ENCODE data around the gene KIAA2012. TPM values are rescaled to one million over a fixed set of nuclear protein-coding genes. Genes with fewer than 3 reads are reported as not detected.

KIAA2012 gene
- total and polyA plus RNA-seq, 8 donors, result 0.04 to 0.09 TPM; not detected in 6

DNA sequence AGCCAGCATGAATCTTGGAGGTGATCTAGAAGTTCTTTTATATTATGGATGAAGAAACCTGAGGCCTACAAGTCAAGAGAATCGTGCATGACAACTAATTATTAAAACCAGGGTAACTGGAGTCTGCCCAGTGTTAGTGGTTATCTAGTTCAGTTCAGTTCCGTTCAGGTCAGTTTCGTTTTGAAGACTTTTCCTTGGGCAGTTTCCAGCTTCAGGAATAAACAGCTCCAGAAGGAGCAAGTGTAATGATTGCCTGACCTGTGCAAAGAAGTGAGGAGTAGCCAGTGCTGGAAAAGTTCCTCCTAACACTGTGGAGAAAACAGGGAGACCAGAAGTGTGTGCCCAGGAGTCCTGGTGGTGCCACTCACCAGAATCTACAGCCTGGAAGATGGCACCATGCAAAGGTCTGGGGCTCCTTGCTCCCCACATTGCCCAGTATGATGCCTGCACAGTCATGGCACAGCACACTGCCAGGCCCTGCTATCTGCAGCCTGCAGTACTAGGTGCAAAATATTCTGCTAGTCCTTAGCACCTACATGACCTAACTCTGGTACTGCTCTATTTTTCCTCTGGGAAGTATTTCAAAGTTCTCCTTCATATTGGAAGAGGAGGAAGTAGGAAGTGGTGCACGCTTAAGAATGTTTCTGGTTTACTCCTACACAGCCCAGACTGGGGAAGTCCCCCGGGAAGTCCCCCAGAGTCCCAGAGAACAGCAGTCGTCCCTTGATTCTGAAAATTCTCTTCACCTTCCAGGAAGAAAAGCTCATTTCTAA, 99.6 kb downstream of the KIAA2012 start:
- Histone ChIP-seq H3K27me3 (peaks cover 0 to 4% (median 0%) of the 10 kb centered on the region in 4 donors), H3K9me3 (no peaks in the 10 kb centered on the region), H3K4me1 (peaks cover 0 to 3% (median 0%) of the 10 kb centered on the region in 3 donors), H3K27ac (peak overlapping the region in 2 of 4 donors; percentile 11), H3K36me3 (no peaks in the 10 kb centered on the region), H3K4me3 (no peak overlapping the region)
- intact Hi-C loops (cut with DNase I), result no loop called here
- ATAC-seq, result peak in 3 of 4 donors; percentile 52 to 89 (median 59)
- no peak for FAIRE-seq
- WGBS, 2 donors, result 37 to 47% methylated on average over 6 of the region's 6 CpGs
- TF ChIP-seq, protein P1, sequence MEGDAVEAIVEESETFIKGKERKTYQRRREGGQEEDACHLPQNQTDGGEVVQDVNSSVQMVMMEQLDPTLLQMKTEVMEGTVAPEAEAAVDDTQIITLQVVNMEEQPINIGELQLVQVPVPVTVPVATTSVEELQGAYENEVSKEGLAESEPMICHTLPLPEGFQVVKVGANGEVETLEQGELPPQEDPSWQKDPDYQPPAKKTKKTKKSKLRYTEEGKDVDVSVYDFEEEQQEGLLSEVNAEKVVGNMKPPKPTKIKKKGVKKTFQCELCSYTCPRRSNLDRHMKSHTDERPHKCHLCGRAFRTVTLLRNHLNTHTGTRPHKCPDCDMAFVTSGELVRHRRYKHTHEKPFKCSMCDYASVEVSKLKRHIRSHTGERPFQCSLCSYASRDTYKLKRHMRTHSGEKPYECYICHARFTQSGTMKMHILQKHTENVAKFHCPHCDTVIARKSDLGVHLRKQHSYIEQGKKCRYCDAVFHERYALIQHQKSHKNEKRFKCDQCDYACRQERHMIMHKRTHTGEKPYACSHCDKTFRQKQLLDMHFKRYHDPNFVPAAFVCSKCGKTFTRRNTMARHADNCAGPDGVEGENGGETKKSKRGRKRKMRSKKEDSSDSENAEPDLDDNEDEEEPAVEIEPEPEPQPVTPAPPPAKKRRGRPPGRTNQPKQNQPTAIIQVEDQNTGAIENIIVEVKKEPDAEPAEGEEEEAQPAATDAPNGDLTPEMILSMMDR (IDR thresholded peaks at IDR 0.05), result no peak
- DNase-seq, result no peak

GRCh38 chr2:202178346-202178958, 105.4 kb downstream of the KIAA2012 start:
- Histone ChIP-seq H3K9me3 (no peaks in the 10 kb centered on the region), H3K36me3 (no peaks in the 10 kb centered on the region), H3K27me3 (peaks cover 0 to 4% (median 0%) of the 10 kb centered on the region in 4 donors), H3K4me1 (no peaks in the 10 kb centered on the region), H3K4me3 (no peak overlapping the region), H3K27ac (no peak overlapping the region)
- FAIRE-seq (peak; percentile 90), ATAC-seq (peak; percentile 53 to 93 (median 86)), DNase-seq (peak in 3 of 6 donors; percentile 26 to 59 (median 27))
- intact Hi-C loops (cut with DNase I), result loop anchor here in 2 of 3 donors (5.0 kb wide), 2 partner anchors 316 to 321 kb away; no protein-coding TSS in a partner anchor
- WGBS, 2 donors, result 35 to 40% methylated on average over 7 of the region's 7 CpGs
- TF ChIP-seq, protein P1 (IDR thresholded peaks at IDR 0.05), result peak; percentile 53 to 72 (median 65)

DNA sequence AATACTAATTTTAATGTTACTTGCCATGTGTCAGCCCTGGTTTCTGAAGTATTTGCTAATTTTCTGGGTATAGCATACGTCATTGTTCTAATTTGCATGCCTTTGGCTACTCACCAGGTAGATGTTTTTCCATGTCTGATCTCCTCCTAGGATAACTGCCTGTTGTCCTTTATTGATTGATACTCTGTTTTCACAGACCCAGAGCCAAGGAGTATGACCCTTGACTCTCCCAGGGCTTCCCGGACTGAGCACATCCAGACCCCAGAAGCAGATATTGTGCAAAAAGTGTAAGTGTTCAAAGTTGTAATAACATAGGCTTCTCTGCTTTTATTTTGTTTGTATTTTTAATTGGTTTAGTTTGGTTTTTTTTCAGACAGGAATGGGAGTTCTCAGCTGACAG, 111.5 kb downstream of the KIAA2012 start:
- ATAC-seq (no peak), FAIRE-seq (no peak), DNase-seq (no peak)
- 57 to 70% methylated on average over 2 of the region's 2 CpGs for WGBS, 2 donors
- Histone ChIP-seq H3K36me3 (no peaks in the 10 kb centered on the region), H3K4me3 (no peak overlapping the region), H3K9me3 (no peaks in the 10 kb centered on the region), H3K27me3 (no peaks in the 10 kb centered on the region), H3K27ac (no peak overlapping the region), H3K4me1 (peaks cover 0 to 4% (median 0%) of the 10 kb centered on the region in 3 donors)
- TF ChIP-seq, protein P1 (IDR thresholded peaks at IDR 0.05), result no peak
- intact Hi-C loops (cut with DNase I), result no loop called here

DNA sequence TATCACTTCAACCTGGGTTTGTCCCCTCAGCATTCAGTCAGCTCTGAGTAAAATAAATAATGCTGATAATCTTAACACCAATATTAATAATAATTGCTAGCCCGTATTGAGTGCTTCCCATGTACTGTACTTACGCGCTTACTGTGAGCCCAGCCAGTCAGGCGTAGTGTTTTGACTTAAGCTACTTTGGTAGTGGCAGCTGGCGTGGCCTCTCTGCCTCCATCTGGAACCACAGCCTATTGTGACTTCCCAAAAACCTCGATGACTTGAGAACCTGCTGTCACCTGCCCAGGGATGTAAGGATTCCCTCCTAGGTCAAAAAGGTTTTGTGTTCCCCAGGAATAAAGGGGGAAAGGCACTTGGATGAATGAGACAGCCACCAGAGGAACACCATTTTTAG, 112.1 kb downstream of the KIAA2012 start:
- ATAC-seq, result no peak
- TF ChIP-seq, protein P1 (IDR thresholded peaks at IDR 0.05), result no peak
- Histone ChIP-seq H3K27ac (no peak overlapping the region), H3K4me1 (peaks cover 0 to 4% (median 0%) of the 10 kb centered on the region in 3 donors), H3K27me3 (no peaks in the 10 kb centered on the region), H3K9me3 (no peaks in the 10 kb centered on the region), H3K36me3 (no peaks in the 10 kb centered on the region), H3K4me3 (no peak overlapping the region)
- no peak for FAIRE-seq
- intact Hi-C loops (cut with DNase I), result no loop called here
- 78 to 79% methylated on average over 6 of the region's 6 CpGs for WGBS, 2 donors
- no peak for DNase-seq

All from pancreas (tissue), 10 donors.